Loucy (cell line): ENCODE results near the gene CD84.

ENCODE experiments used
- CTCF ChIP-seq: fragments of 200-600 bp; sonication (generic); conservative IDR thresholded peaks from 2 replicates; pipeline ENCODE4 v1.5.1; 2014; ENCODE audit warnings: mild to moderate bottlenecking, antibody characterized with exemption, low read length
- EZH2phosphoT487 ChIP-seq: fragments of 200-600 bp; IDR thresholded peaks from 2 replicates; pipeline ENCODE4 v1.6.1; 2018; ENCODE audit warnings: antibody characterized with exemption, mild to moderate bottlenecking, moderate library complexity, borderline replicate concordance

DNA sequence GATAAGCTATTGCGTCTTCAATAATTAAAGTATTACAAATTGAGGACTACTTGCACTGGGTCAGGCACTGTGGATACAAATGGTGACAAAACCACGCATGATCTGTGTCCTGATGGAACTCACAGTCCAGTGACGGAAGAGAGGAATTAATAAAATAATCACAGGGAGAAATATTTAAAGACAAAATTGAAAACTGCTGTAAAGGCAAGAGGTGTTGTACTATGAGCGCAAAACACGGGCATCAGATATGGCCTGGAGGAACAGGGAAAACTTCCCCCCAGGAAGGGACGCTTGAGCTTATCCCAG is 39.7 kb downstream of the CD84 start:
- TF ChIP-seq CTCF (no peak), EZH2phosphoT487 (no peak)
